ENCODE measurements around the gene IQSEC2. TPM values are rescaled to one million over a fixed set of nuclear protein-coding genes. Genes with fewer than 3 reads are reported as not detected.

IQSEC2 gene
- total RNA-seq, 1 donor from 2014 or later: 18.0 TPM

- DNase-seq (ENCODE audit: low spot score) (peak; percentile 96), ATAC-seq (peak; percentile 96)
- intact Hi-C loops (cut with DNase I): no loop called here
Measured at GRCh38 chrX:53224860-53225797, 56.3 kb downstream of the IQSEC2 start, which contains the start of gene KDM5C. TSS of gene KDM5C (minus strand) at chrX:53225207. CDS start at chrX:53224889, 318 bp downstream.

- peak; percentile 7 for ATAC-seq
- no peak for DNase-seq (ENCODE audit: low spot score)
- intact Hi-C loops (cut with DNase I): no loop called here
Measured at GRCh38 chrX:53223955-53224859, 57.2 kb downstream of the IQSEC2 start.

- no peak for ATAC-seq
- no peak for DNase-seq (ENCODE audit: low spot score)
- intact Hi-C loops (cut with DNase I): no loop called here
Measured at GRCh38 chrX:53223068-53223693, 58.2 kb downstream of the IQSEC2 start.

Other genes starting within 250 kb of the IQSEC2 start
- gene GPR173, start 232.8 kb downstream of the IQSEC2 start, total RNA-seq: 13.2 TPM
- 89.6 TPM for gene TSPYL2, start 199.2 kb downstream of the IQSEC2 start, total RNA-seq
- gene KANTR, start 187.4 kb downstream of the IQSEC2 start, total RNA-seq: 30.2 TPM
- 108 TPM for gene KDM5C, start 56.4 kb downstream of the IQSEC2 start, total RNA-seq
- gene SMC1A, start 141.1 kb upstream of the IQSEC2 start, total RNA-seq: 67.7 TPM
- gene RIBC1, start 141.3 kb upstream of the IQSEC2 start, total RNA-seq: 2.1 TPM
- 55.6 TPM for gene HSD17B10, start 152.8 kb upstream of the IQSEC2 start, total RNA-seq

Measured in sciatic nerve (tissue), 2 donors.